Measurements from ENCODE around the gene NPEPL1.
"Not testable (repeated sequence)": the region's sequence is repeated elsewhere in the genome, so short reads cannot be mapped to it uniquely, and the experiment has no call there.

NPEPL1 gene

GRCh38 chr20:58715801-58716475 is 23.3 kb downstream of the NPEPL1 start:
- no peak for DNase-seq

GRCh38 chr20:58716476-58717277 is 24.1 kb downstream of the NPEPL1 start:
- no peak for DNase-seq

DNA sequence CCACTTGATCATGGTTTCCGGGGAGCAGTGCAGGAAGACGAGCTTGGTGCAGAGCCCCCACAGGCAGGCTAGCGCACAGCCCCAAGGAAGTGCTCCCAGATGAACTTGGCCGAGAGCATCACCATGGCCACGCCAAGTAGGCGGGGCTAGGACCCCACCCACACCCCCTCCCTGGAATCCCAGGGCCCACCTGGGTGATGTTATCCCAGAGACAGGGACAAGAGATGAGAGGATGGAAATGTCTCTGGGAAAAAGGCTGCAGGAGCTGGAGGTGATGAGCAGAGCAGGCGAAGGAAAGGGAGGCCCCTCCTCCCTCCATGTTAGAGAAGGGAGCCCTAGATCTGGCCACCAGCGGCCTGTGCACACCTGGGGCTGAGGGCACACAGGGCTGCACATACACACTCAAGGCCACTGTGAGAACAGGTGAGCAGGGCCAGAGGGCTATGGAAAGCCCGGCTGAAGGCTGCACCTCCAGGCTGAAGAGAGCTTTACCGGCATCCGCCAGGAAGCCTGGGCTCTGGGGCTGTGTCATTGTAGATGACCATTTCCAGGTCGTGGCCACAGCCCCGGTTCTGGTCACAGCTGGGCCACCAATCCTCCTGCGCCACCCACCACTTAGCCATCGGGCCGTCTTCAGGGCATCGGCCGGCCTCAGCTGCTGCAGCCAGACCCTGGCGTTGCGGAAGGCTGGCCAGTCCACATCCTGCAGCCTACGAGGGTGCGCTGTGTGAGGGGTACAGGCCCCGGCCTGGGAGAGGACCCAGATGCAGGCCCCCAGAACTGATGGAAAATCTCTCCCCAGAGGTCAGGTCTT is 24.9 kb downstream of the NPEPL1 start:
- no peak for DNase-seq

GRCh38 chr20:58718121-58718563 is 25.5 kb downstream of the NPEPL1 start:
- DNase-seq: no peak

GRCh38 chr20:58718729-58719128 is 26.1 kb downstream of the NPEPL1 start:
- DNase-seq: no peak

DNA sequence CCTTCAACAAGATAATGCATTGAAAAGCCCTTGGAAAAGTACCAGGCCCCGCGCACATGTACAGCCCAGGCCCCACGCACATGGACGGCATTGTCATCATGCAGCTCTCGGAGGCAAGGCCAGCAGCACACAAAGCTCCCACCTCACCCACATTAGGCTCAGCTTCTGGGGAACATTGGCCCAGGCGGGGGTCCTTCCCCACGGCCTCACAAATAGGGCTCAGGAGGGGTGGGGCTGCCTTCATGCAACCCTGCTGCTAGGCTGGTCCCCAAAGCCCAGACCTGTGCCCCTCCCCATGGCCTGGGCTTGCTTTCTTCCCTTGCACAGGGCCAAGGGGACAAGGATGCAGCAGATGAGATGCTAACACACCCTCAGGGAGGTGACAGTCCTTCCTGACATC is 26.7 kb downstream of the NPEPL1 start:
- DNase-seq: no peak

- no peak for DNase-seq
Measured at GRCh38 chr20:58719971-58720371, 27.4 kb downstream of the NPEPL1 start.

DNA sequence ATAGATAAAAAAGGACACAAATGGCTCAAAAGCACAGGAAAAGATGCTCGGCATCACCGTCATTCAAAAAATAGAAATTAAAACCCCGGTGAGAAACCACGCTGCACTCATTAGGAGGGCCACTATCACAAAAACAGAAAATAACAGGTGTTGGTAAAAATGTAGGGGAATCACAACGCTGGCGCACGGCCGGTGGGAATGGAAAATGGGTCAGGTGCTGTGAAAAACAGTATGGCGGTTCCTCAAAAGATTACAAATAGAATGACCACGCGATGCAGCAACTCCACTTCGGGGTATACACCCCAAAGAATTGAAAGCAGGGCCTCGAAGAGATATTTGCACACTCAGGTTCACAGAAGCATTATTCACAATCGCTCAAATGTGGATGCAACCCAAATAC is 28.3 kb downstream of the NPEPL1 start:
- DNase-seq: no peak

GRCh38 chr20:58721951-58722778 is 29.6 kb downstream of the NPEPL1 start:
- DNase-seq: no peak

GRCh38 chr20:58722877-58723627 is 30.5 kb downstream of the NPEPL1 start:
- DNase-seq: no peak

DNA sequence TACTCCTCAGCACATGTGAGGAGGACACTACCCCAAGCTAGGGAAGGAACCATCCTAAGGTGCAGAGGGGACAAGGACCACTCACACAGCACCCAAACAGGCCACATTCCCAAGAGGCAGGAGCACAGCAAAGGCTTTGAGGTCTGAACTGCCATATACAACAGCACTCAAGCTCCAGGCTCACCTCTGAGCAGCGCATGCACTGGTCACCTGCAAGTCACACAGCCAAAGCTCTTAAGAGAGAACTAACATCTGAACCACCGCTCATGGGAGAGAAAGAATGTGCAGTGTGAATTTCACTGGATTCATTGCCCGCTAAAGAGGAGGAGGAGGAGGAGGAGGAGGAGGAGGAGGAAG is 31.0 kb downstream of the NPEPL1 start:
- no peak for DNase-seq

GRCh38 chr20:58726156-58726555 is 33.6 kb downstream of the NPEPL1 start:
- DNase-seq: not testable (repeated sequence)

DNA sequence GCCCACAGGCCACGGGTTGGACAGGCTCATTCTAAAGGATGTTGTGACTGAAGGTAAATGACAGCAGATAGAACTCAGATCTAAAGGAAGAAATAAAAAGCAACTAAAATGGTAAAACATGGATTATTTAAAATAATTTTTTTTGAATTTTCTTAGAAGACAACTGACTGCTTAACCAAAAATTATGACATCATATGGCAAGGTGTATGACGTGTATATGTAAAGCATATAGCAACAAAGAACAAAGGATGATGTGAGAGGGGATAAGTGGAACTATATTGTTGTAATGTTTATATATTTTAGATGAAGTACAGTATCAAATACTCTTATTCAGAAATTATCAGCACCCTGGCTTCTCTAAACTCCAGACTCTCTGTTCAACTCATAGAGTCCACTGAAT is 38.6 kb downstream of the NPEPL1 start:
- DNase-seq: no peak

DNA sequence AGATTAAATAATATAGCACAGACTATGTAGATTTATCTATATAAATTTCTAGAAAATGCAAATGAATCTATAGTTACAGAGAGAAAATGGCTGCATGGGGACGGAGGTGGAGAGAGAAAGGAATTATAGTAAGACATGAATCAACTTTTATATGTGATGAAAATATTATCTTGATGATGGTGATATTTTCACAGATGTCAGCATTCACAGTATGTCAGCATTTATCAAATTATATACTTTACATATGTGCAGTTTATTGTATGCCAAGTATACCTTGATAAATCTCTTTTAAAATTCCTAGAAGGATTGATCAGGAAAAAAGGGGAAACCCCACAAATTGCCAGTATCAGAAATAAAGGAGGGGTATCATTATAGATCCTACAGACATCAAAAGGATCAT is 44.6 kb downstream of the NPEPL1 start:
- DNase-seq: no peak

DNA sequence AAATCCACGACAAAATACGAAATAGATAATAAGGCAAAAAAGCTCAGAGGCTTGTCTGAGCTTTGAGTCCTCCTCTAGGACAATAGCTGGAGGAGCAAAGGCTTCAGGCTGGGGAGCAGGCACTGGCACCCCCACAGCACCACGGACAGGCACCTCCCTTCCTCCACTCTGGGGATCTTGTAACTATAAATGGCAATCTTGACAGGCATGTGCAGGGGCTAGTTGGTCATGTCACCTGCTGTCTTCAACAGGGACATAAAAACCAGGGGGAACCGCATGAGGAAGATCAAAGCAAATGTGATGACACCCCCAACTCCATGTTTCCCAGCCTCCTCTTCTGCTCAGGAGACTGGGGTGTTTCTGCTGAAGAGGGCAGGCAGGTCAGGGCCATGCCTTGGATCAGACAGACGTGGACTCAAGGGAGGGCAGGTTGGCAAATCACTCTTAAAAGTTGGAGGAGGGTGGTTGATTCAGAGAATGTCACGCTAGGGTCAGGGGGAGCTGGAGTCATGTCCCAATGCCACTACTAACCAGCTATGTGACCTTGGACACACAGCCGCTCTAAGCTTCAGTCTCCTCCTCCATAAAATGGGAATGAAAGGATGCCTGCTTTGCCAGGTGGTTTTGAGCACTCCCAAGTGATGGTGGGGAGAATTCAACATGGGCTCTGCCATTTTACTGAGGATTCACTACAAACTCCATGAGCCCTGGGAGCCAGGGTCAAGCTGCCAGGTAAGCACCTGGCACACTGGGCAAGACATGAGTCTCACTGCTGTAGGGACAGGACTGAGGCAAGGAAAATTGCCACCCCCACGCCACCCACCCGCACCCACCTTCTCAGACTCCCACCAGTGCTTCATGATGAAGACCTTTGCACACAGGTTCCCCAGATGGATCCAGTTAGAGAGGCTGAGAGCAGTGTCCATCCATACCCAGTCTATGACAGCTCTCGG is 48.0 kb downstream of the NPEPL1 start:
- no peak for DNase-seq

- DNase-seq: no peak
Measured at GRCh38 chr20:58741384-58741783, 48.8 kb downstream of the NPEPL1 start.

- no peak for DNase-seq
Measured at GRCh38 chr20:58742668-58743566, 50.3 kb downstream of the NPEPL1 start.

DNA sequence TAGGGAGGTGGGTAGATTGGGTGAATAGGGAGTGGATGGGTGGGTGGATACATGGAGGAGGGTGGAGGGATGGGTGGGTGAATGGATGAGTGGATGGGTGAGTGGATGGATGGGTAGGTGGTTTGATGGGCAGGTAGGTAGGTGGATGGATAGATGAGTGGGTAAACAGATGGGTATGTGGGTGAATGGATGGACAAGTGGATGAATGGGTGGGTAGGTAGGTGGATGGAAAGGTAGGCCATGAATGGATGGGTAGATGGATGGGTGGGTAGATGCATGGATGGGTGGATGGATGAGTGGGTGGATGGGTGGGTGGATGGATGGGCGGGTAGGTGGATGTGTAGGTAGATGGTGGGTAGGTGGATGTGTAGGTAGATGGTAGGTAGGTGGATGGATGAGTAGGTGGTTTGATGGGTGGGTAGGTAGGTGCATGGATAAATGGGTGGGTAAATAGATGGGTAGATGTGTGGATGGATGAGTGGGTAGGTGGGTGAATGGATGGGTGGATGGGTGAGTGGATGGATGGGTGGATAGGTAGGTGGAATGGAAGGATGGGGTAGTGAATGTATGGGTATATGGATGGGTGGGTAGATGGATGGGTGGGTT is 51.4 kb downstream of the NPEPL1 start:
- DNase-seq: no peak

DNA sequence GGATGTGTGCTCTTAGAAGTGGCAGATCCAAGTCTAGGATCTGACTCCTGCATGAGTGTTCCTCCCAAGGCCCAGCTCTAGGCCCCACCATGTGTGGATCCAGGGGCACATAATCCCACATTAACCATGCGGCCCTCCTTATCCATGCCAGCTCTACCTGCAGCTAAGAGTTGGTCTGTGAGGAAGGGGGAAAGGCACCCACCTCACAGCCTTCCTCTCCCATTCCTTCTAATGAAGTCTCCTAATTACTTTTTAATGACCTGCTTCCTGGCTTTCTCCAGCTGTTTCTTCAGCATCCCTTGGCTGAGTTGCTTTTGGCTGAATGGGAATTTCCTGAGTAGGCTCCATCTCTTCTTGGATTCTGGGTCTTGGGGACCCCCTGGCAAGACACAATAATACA is 52.2 kb downstream of the NPEPL1 start:
- DNase-seq: no peak

Measured in hematopoietic multipotent progenitor cell treated with erythropoietin and hydrocortisone succinate and interleukin-3 and kit ligand, for 6 days (in vitro differentiated cells).